ENCODE data around the gene INPP5K.

INPP5K gene

GRCh38 chr17:1484676-1485422 is 31.6 kb downstream of the INPP5K start:
- peak; percentile 84 for DNase-seq

GRCh38 chr17:1484060-1484535 is 32.3 kb downstream of the INPP5K start:
- no peak for DNase-seq

- no peak for DNase-seq
Observed at GRCh38 chr17:1482680-1483079, 33.7 kb downstream of the INPP5K start.

GRCh38 chr17:1481736-1482135 is 34.7 kb downstream of the INPP5K start:
- DNase-seq, result no peak

GRCh38 chr17:1480747-1481465 is 35.5 kb downstream of the INPP5K start:
- DNase-seq, result no peak

GRCh38 chr17:1478418-1478817 is 38.0 kb downstream of the INPP5K start:
- DNase-seq, result no peak

- DNase-seq, result no peak
Observed at GRCh38 chr17:1475321-1475854, 41.0 kb downstream of the INPP5K start.

GRCh38 chr17:1474402-1475189 is 41.8 kb downstream of the INPP5K start:
- no peak for DNase-seq

- DNase-seq, result no peak
Observed at GRCh38 chr17:1473841-1474240, 42.6 kb downstream of the INPP5K start.

- no peak for DNase-seq
Observed at GRCh38 chr17:1473170-1473569, 43.2 kb downstream of the INPP5K start.

GRCh38 chr17:1471911-1472821 is 44.2 kb downstream of the INPP5K start:
- no peak for DNase-seq

- no peak for DNase-seq
Observed at GRCh38 chr17:1471490-1471889, 44.9 kb downstream of the INPP5K start.

GRCh38 chr17:1470755-1471462 is 45.5 kb downstream of the INPP5K start:
- DNase-seq, result no peak

GRCh38 chr17:1470071-1470754 is 46.2 kb downstream of the INPP5K start:
- DNase-seq, result no peak

GRCh38 chr17:1469231-1469852 is 47.1 kb downstream of the INPP5K start:
- DNase-seq, result no peak

- DNase-seq, result no peak
Observed at GRCh38 chr17:1467898-1468492, 48.4 kb downstream of the INPP5K start.

GRCh38 chr17:1467258-1467657 is 49.2 kb downstream of the INPP5K start:
- no peak for DNase-seq

GRCh38 chr17:1464186-1464585 is 52.2 kb downstream of the INPP5K start:
- DNase-seq, result no peak

GRCh38 chr17:1462164-1463112 is 54.0 kb downstream of the INPP5K start:
- DNase-seq, result peak; percentile 11
